T-helper 2 cell treated with Interferon-gamma antibody and Interleukin-4, amounts not matched to agents 5 μg/mL and 100 μg/mL, for 36 hours (primary cell): ENCODE data around the gene SPECC1.

Source experiments
- DNase-seq: peaks from one replicate; pipeline ENCODE4 v3.0.0; 2021; ENCODE audit warnings: low spot score
- H3K27ac Mint-ChIP-seq: one replicate; pipeline ENCODE4 v1.8.0; 2021; ENCODE audit warnings: mild to moderate bottlenecking, mixed read lengths
- H3K27me3 Mint-ChIP-seq: one replicate; pipeline ENCODE4 v1.8.0; 2021; ENCODE audit warnings: low read depth, mixed read lengths
- H3K36me3 Mint-ChIP-seq: one replicate; pipeline ENCODE4 v1.8.0; 2021; ENCODE audit warnings: low read depth, mixed read lengths
- H3K4me1 Mint-ChIP-seq: one replicate; pipeline ENCODE4 v1.8.0; 2021; ENCODE audit warnings: low read depth, mixed read lengths
- H3K4me3 Mint-ChIP-seq: one replicate; pipeline ENCODE4 v1.8.0; 2022; ENCODE audit warnings: mild to moderate bottlenecking, moderate library complexity, mixed read lengths
- H3K9me3 Mint-ChIP-seq: one replicate; pipeline ENCODE4 v1.8.0; 2021; ENCODE audit warnings: mixed read lengths

SPECC1 gene

DNA sequence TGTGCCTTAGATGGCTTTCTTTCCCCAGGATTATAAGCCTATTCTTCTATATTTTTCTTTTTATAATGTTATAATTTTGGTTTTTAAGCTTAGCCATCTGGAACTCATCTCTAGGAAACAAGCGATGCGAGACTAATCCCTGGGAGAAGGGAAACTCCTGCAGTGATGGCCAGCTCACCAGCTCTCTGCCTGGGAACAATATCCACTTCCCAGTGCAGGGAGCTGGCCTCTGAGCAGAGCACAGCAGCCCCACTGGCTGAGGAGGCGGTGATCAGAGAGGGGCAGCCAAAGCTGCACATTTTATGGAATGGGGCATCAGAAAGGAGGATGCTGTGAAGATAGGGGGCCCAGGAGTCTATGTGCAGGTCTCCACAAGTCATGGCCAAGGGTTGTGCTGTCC lies 274.9 kb downstream of the SPECC1 start:
- no peaks in the 10 kb centered on the region for H3K27me3 Mint-ChIP-seq
- peaks cover 1% of the 10 kb centered on the region for H3K36me3 Mint-ChIP-seq
- no peaks in the 10 kb centered on the region for H3K9me3 Mint-ChIP-seq
- H3K27ac Mint-ChIP-seq = no peak overlapping the region
- H3K4me3 Mint-ChIP-seq = no peak overlapping the region
- no peak for DNase-seq
- peaks cover 20% of the 10 kb centered on the region for H3K4me1 Mint-ChIP-seq

DNA sequence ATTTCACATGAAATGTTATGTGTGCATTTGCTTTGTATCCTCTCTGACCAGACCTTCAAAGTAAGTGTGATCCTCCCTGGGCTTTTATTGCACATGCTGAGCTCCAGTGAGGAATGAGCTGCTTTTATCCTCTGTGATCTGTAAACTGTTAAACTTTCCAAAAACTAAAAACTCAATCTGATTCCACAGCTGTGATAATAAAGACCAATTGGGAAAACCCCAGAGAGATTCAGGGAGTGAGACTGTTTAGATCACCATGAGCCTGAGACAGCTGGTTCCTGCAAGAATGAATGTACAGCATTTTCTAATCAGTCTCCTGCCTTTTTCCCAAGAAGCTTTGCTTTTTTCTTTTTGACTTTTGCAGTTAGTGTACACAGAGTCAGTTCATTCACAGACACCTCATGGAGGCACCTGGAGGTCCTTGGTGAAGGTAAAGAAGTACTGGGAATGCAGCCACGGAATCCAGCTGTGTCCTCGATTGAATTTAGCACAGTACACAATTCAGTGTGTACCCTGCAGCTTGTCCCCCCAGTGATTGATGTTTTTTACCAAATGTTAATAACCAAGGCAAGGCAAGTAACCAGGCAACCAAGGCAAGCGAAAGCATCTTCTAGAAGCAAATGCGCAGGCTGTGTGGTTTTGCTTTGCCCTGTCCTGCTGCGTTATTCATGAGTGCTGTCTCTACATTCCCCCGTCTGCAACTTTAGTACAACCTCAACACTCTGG lies 275.6 kb downstream of the SPECC1 start:
- Mint-ChIP-seq H3K4me1 (peaks cover 17% of the 10 kb centered on the region), H3K9me3 (no peaks in the 10 kb centered on the region), H3K36me3 (peaks cover 1% of the 10 kb centered on the region), H3K4me3 (no peak overlapping the region), H3K27me3 (no peaks in the 10 kb centered on the region), H3K27ac (no peak overlapping the region)
- DNase-seq = no peak

DNA sequence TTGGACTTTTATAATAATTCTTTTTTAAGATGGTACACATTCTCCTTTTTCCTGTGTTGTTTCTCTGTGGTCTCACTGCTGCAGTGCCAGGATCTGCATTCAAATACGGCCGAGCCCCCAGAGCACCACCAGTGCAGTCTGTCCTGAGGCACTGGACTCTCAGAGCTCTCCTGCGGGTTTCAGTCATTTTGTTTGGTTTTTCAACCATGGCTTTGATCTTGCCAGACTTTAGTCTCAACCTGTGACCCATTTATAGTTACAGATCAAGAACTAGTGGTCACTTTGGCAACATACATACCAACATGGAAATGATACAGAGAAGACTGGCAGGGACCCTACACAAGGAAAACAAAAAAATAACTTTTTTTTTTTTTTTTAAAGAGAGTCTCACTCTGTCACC lies 280.8 kb downstream of the SPECC1 start:
- Mint-ChIP-seq H3K9me3 (no peaks in the 10 kb centered on the region), H3K4me3 (no peak overlapping the region), H3K36me3 (no peaks in the 10 kb centered on the region), H3K27me3 (no peaks in the 10 kb centered on the region), H3K4me1 (no peaks in the 10 kb centered on the region), H3K27ac (no peak overlapping the region)
- no peak for DNase-seq

DNA sequence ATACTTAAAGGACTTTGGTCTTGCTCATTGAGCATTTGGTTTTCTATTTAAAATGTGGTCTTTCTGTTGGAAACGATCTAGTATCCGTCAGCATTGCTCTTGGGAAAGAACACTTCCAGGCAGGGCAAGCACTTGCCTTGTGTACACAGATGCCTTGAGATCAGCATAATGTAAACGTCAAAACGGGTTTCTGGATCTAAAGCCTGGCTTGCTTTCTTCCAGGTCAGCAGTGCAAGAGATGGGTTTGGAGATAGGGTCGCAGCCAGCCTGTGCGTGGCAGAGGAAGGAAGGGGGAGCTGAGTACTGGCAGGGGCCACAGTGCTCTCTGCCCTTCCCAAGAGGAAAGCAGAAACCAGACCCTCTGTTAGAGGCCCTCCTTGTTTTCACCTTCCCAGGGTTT lies 282.7 kb downstream of the SPECC1 start:
- Mint-ChIP-seq H3K4me1 (no peaks in the 10 kb centered on the region), H3K27ac (no peak overlapping the region), H3K36me3 (no peaks in the 10 kb centered on the region), H3K4me3 (no peak overlapping the region), H3K9me3 (no peaks in the 10 kb centered on the region), H3K27me3 (no peaks in the 10 kb centered on the region)
- DNase-seq = no peak

DNA sequence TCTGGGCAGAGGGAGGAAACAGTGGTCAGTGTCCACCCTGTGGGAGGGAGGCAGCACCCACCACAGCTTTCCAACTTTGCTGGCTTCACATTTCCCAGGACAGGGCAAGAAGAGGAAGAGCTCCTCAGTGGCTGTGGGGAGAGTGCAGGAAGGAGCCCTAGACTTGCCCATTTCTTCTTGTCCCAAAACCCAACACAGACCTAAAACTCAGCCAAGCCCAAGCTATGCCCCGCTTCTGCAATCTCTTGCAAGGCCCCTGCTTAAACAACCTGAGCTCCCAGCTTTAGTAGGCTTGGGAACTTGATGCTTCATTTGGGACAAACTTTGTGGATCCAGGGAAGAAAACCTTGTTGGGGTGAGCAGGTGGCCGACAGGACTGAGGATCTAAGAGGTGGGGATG lies 284.3 kb downstream of the SPECC1 start:
- Mint-ChIP-seq H3K27me3 (no peaks in the 10 kb centered on the region), H3K9me3 (no peaks in the 10 kb centered on the region), H3K27ac (no peak overlapping the region), H3K36me3 (no peaks in the 10 kb centered on the region), H3K4me3 (no peak overlapping the region), H3K4me1 (no peaks in the 10 kb centered on the region)
- no peak for DNase-seq

DNA sequence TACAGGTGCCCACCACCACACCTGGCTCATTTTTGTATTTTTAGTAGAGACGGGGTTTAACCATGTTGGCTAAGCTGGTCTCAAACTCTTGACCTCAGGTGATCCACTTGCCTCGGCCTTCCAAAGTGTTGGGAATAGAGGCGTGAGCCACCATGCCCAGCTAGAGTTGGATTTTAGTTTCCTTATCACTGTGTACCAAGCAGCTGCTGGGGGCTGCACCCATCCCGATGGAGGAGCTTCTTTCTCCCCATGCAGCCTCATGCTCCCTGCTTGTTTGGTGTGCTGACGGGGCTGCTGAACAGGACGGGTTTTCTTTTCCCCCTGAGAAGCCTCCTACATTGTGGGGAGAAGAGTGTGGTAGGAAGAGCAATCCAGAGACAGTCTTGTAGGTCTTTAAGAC lies 285.0 kb downstream of the SPECC1 start:
- H3K9me3 Mint-ChIP-seq = no peaks in the 10 kb centered on the region
- H3K4me1 Mint-ChIP-seq = no peaks in the 10 kb centered on the region
- H3K4me3 Mint-ChIP-seq = no peak overlapping the region
- no peaks in the 10 kb centered on the region for H3K36me3 Mint-ChIP-seq
- no peaks in the 10 kb centered on the region for H3K27me3 Mint-ChIP-seq
- DNase-seq = no peak
- H3K27ac Mint-ChIP-seq = no peak overlapping the region

DNA sequence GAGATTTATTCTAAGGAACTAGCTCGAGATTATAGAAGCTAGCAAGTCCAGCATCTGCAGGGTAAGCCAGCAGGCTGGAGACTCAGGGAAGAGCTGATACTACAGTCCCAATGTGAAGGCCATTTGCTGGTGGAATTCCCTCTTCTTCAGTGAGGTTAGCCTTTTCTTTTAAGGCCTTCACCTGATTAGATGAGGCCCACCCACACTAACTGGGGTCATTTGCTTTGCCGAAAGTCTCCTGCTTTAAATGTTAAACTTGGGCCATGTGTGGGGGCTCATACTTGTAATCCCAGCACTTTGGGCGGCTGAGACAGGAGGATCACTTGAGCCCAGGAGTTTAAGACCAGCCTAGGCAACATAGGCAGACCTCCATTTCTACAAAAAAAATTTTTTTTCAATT lies 289.9 kb downstream of the SPECC1 start:
- DNase-seq = no peak
- Mint-ChIP-seq H3K9me3 (no peaks in the 10 kb centered on the region), H3K36me3 (no peaks in the 10 kb centered on the region), H3K4me3 (no peak overlapping the region), H3K27ac (no peak overlapping the region), H3K4me1 (no peaks in the 10 kb centered on the region), H3K27me3 (no peaks in the 10 kb centered on the region)

DNA sequence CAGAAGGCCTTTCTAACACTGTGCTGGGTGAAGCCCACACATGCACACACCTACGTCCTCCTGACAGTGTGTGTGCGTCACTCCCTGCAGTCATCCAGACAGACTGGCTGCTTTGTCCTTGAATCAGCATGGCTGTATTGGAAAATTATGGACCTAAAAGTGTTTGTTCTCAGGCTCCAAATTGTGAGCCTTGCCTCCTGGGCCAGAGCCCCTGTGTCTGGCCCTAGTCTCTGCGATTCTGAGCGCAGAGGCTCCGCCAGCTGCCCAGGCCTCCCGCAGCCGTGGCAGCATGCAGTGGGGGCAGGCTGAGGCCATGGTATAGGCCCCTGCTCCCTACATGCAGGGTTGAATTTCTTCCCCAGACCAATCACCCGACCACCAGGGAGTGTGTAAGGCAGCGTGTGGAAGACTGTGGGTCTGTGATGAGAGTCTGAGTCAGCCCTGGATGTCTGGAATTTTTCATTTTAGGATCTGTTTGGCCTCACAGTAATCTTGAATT lies 291.3 kb downstream of the SPECC1 start:
- Mint-ChIP-seq H3K27me3 (no peaks in the 10 kb centered on the region), H3K36me3 (no peaks in the 10 kb centered on the region), H3K27ac (no peak overlapping the region), H3K9me3 (peaks cover 5% of the 10 kb centered on the region), H3K4me1 (no peaks in the 10 kb centered on the region), H3K4me3 (no peak overlapping the region)
- no peak for DNase-seq

DNA sequence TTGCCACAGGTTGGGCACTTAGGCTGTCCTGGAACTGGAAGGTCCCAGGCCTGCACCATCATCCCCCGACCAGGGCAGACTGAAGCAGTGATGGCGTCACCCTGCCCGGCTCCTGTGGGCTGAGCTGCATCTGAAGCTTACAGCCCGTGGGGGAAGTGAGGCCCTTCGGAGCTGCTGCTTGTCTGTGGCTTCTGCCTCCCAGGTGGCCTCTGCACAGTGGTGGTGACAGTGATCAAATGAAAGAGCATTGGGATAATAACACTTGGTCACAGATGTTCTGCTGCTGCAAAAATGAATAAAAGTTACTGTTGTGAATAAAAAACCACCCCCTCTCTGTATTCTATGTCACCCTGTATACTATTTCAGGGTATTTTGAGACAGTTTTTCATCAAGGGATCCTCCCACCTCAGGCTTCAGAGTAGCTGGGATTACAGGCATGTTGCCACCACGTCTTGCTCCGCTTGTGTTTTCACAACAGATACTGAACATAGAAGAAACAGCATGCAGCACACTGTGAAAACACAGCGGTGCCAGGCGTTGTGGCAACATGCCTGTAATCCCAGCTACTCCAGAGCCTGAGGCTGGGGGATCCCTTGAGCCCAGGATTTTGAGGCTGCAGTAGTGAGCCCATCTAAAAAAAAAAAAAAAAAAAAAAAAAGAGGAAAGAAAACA lies 293.2 kb downstream of the SPECC1 start:
- Mint-ChIP-seq H3K4me1 (no peaks in the 10 kb centered on the region), H3K36me3 (peaks cover 7% of the 10 kb centered on the region), H3K27ac (no peak overlapping the region), H3K4me3 (no peak overlapping the region), H3K9me3 (peaks cover 17% of the 10 kb centered on the region), H3K27me3 (no peaks in the 10 kb centered on the region)
- DNase-seq = no peak

DNA sequence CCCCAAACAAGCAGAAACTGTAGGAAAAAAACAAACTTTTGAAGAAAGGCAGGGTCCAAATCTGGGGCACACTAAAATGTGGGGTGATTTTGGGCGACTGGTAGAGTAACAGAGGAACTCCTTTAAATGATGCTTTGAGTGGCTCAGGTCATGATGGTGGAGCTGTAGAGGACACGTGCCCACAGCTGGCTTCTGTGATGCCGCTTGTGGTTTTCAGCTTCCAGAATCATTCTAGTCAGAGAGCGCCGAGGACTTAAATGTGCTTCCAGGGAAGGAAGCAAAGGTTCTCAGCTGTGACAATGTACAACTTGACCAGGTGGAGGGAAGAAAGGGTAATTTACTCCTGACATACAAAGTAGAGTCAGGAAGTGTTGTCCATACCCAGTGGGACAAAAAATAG lies 295.8 kb downstream of the SPECC1 start:
- Mint-ChIP-seq H3K4me1 (no peaks in the 10 kb centered on the region), H3K27me3 (no peaks in the 10 kb centered on the region), H3K9me3 (peaks cover 28% of the 10 kb centered on the region), H3K4me3 (no peak overlapping the region), H3K27ac (no peak overlapping the region), H3K36me3 (peaks cover 11% of the 10 kb centered on the region)
- no peak for DNase-seq

DNA sequence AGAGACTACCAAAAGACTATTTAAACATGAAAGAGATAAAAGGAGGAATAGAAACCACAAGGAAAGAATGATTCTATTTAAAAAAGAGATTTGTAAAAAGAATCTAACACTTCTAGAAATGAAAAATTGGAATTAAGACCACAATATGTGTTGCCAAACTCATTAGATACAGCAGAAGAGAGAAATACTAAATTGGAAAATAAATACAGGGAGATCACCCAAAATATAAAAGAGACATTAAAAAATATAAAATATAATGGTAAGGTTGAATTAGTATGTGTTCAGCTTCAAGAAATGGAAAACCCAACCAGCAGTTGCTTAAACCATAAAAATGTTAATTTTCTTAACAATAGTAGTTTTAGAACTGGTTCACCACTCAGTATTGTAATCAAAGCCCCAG lies 297.8 kb downstream of the SPECC1 start:
- Mint-ChIP-seq H3K27ac (no peak overlapping the region), H3K4me3 (no peak overlapping the region), H3K27me3 (no peaks in the 10 kb centered on the region), H3K4me1 (no peaks in the 10 kb centered on the region), H3K36me3 (peaks cover 11% of the 10 kb centered on the region), H3K9me3 (peaks cover 28% of the 10 kb centered on the region)
- no peak for DNase-seq

DNA sequence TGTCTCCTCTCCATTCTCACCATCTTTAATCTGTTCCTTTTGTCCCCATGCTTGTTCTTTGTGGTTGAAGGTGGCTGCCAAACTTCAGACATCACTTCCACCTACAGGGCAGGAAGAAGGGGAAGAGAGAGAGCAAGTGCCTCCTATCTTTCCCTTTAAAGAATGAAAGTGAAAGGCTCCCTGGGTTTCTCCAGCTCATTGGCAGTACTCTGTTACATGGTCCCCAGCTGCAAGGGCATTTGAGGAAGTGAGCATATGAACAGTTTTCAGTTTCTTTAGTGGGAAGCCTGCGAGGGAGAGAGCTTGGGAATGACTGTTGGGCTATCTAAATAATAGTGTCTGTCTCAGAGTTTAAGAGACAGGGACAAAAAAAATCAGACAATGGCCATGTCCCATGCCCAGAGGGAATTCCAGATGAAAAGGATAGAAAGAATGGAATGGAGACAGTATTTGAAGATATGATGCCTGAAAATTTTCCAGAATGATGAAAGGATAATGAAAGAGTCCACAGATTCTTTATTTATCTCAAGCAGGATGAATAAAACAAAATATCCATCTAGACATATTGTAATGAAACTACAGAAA lies 298.3 kb downstream of the SPECC1 start:
- H3K27me3 Mint-ChIP-seq = no peaks in the 10 kb centered on the region
- DNase-seq = no peak
- no peak overlapping the region for H3K27ac Mint-ChIP-seq
- peaks cover 11% of the 10 kb centered on the region for H3K36me3 Mint-ChIP-seq
- H3K4me1 Mint-ChIP-seq = no peaks in the 10 kb centered on the region
- H3K9me3 Mint-ChIP-seq = peaks cover 28% of the 10 kb centered on the region
- no peak overlapping the region for H3K4me3 Mint-ChIP-seq

DNA sequence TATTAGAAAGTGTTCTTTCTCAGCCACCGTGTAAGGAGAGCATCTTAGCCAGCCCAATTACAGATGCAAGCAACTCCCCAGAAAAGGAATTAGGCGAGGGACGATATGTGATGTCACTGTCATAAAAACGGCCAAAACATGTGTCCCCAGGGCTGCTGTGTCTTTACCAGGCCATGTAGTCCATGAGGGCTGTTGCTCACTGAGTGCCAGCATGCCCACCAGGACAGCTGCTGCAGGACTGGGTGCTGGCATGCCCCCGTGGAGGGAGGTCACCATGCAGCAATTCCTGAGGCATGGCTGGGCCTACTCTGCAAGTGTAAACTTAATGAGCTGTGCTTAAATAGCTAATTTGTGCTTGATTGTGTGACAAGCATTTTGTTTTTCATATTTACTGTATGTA lies 301.3 kb downstream of the SPECC1 start:
- no peak for DNase-seq
- H3K27me3 Mint-ChIP-seq = no peaks in the 10 kb centered on the region
- no peak overlapping the region for H3K27ac Mint-ChIP-seq
- no peak overlapping the region for H3K4me3 Mint-ChIP-seq
- H3K4me1 Mint-ChIP-seq = no peaks in the 10 kb centered on the region
- H3K9me3 Mint-ChIP-seq = peaks cover 23% of the 10 kb centered on the region
- peaks cover 11% of the 10 kb centered on the region for H3K36me3 Mint-ChIP-seq

DNA sequence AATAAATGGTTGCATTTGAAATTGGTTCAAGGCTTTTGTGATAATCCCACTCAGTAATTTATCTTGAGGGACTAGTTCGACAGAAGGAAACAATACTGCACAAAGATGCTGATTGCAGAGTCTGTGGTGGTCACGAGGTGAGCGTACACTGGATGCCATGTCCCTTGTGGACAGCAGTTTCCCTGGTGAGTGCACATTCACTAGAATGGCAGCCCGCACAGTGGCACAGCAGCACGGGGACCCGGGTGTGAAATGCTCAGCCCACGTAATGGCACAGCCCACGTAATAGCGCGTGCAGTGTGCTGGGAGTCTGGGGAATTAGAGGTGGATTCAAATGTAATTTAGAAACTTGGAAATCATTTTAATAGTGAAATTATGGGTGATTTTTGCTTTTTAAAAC lies 304.1 kb downstream of the SPECC1 start:
- Mint-ChIP-seq H3K27me3 (no peaks in the 10 kb centered on the region), H3K9me3 (peaks cover 6% of the 10 kb centered on the region), H3K27ac (no peak overlapping the region), H3K4me3 (no peak overlapping the region), H3K36me3 (no peaks in the 10 kb centered on the region), H3K4me1 (no peaks in the 10 kb centered on the region)
- no peak for DNase-seq
